DND-41 (cell line): ENCODE data around the gene DEGS1.

ENCODE experiments used
- ATAC-seq: fragments of 200-7000 bp; cut with Tn5 transposase; 3 replicates; pipeline ENCODE4 v1.9.1; 2021; ENCODE audit warnings: low read depth; ENCODE audit not compliant: insufficient read depth
- DNase-seq: peaks from one replicate; pipeline ENCODE4 v3.0.0-alpha.2; 2020
- H2AFZ ChIP-seq: 2 replicates; pipeline ENCODE4 v1.6.0; 2012; ENCODE audit warnings: low read depth, low read length
- H3K27ac ChIP-seq: 2 replicates; pipeline ENCODE4 v1.5.1; 2012; ENCODE audit warnings: low read length, inconsistent platforms
- H3K27me3 ChIP-seq: fragments of 200-600 bp; sonication (generic); 2 replicates; pipeline ENCODE4 v1.6.0; 2012; ENCODE audit warnings: low read length, mild to moderate bottlenecking, inconsistent platforms; ENCODE audit not compliant: insufficient read depth, poor library complexity
- H3K36me3 ChIP-seq: 2 replicates; pipeline ENCODE4 v1.5.1; 2012; ENCODE audit warnings: low read length, inconsistent platforms; ENCODE audit not compliant: insufficient read depth
- H3K4me1 ChIP-seq: 2 replicates; pipeline ENCODE4 v1.5.1; 2012; ENCODE audit warnings: mild to moderate bottlenecking, low read length; ENCODE audit not compliant: insufficient read depth
- H3K4me2 ChIP-seq: 2 replicates; pipeline ENCODE4 v1.6.0; 2012; ENCODE audit warnings: mild to moderate bottlenecking, moderate library complexity, low read length, inconsistent platforms; ENCODE audit not compliant: insufficient read depth
- H3K4me3 ChIP-seq, 2 experiments: fragments of 200-600 bp in 1 of 2; shearing (Covaris generic) in 1 of 2; 2 replicates each; pipeline ENCODE4 v1.5.1; 2012 to 2016; ENCODE audit warnings: inconsistent platforms in 2 of 2, low read length in 2 of 2, mild to moderate bottlenecking in 2 of 2, low read depth in 1 of 2, moderate library complexity in 1 of 2
- H3K79me2 ChIP-seq: 2 replicates; pipeline ENCODE4 v1.6.0; 2012; ENCODE audit warnings: low read length, inconsistent platforms; ENCODE audit not compliant: insufficient read depth
- H3K9ac ChIP-seq: 2 replicates; pipeline ENCODE4 v1.6.0; 2012; ENCODE audit warnings: low read depth, mild to moderate bottlenecking, inconsistent platforms, low read length, moderate library complexity
- H3K9me3 ChIP-seq: 2 replicates; pipeline ENCODE4 v1.5.1; 2012; ENCODE audit warnings: low read length, moderate library complexity, mild to moderate bottlenecking, inconsistent platforms; ENCODE audit not compliant: insufficient read depth, severe bottlenecking
- H4K20me1 ChIP-seq: 2 replicates; pipeline ENCODE4 v1.6.0; 2012; ENCODE audit warnings: low read length; ENCODE audit not compliant: insufficient read depth
- CTCF ChIP-seq: IDR thresholded peaks from 2 replicates; pipeline ENCODE4 v1.5.1; 2012; ENCODE audit warnings: borderline replicate concordance, low read length, moderate library complexity, mild to moderate bottlenecking; ENCODE audit not compliant: poor library complexity, severe bottlenecking; ENCODE audit errors: extremely low read depth
- EZH2 ChIP-seq: IDR thresholded peaks from 3 replicates; pipeline ENCODE4 v1.6.1; 2012; ENCODE audit warnings: borderline replicate concordance, low read depth, mild to moderate bottlenecking, moderate library complexity, low read length, inconsistent platforms; ENCODE audit not compliant: severe bottlenecking

DEGS1 gene

GRCh38 chr1:224170748-224171478 is 12.1 kb upstream of the DEGS1 start:
- no peaks in the 10 kb centered on the region for H4K20me1 ChIP-seq
- no peak overlapping the region for H3K9ac ChIP-seq
- no peak overlapping the region for H3K4me2 ChIP-seq
- no peak overlapping the region for H2AFZ ChIP-seq
- no peaks in the 10 kb centered on the region for H3K9me3 ChIP-seq
- no peak overlapping the region for H3K4me3 ChIP-seq
- H3K79me2 ChIP-seq: no peaks in the 10 kb centered on the region
- H3K4me1 ChIP-seq: peaks cover 17% of the 10 kb centered on the region
- TF ChIP-seq EZH2 (no peak), CTCF (peak; percentile 46)
- no peak overlapping the region for H3K27ac ChIP-seq
- H3K36me3 ChIP-seq: no peaks in the 10 kb centered on the region
- peak; percentile 27 for DNase-seq
- H3K27me3 ChIP-seq: no peaks in the 10 kb centered on the region
- ATAC-seq: no peak

DNA sequence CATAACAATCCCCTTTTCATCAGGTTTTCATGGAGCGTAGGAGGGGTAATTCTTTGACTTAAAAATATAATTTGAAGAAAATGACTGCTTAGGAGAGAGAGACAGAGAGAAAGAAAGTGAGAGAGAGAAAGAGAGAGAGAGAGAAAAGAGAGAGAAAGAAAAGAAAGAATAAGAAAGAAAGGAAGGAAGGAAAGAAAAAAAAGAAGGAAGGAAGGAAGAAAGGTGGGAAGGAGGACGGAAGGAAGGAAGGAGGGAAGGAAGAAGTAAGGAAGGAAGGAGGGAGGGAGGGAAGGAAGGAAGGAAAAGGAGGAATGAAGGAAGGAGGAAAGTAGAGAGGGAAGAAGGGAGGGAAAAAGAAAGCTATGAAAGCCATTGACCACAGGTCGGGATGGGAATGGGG is 10.8 kb upstream of the DEGS1 start:
- H3K9me3 ChIP-seq: no peaks in the 10 kb centered on the region
- peaks cover 17% of the 10 kb centered on the region for H3K4me1 ChIP-seq
- no peak overlapping the region for H3K4me3 ChIP-seq
- TF ChIP-seq CTCF: no peak
- TF ChIP-seq EZH2: no peak
- ATAC-seq (no peak), DNase-seq (no peak)
- H4K20me1 ChIP-seq: no peaks in the 10 kb centered on the region
- no peak overlapping the region for H3K4me2 ChIP-seq
- no peaks in the 10 kb centered on the region for H3K79me2 ChIP-seq
- H3K9ac ChIP-seq: no peak overlapping the region
- H3K27ac ChIP-seq: no peak overlapping the region
- no peaks in the 10 kb centered on the region for H3K36me3 ChIP-seq
- no peaks in the 10 kb centered on the region for H3K27me3 ChIP-seq
- no peak overlapping the region for H2AFZ ChIP-seq

DNA sequence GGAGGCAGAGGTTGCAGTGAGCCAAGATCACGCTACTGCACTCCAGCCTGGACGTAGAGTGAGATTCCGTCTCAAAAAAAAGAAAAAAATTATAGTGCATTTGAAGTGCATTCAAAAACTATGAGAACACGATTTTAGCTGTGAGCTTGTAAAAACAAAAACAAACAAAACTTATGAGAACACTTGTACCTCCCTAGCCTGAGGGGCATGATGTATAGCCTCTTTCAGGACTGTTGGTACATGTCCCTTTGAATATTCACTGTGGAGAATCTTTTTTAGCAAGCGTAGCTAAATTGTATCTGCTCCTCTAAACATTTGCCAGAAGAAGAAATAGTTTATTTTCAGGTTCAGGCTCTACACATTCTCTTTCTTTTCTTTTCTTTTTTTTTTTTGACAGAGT is 9.5 kb upstream of the DEGS1 start:
- Histone ChIP-seq H3K9me3 (no peaks in the 10 kb centered on the region), H3K27ac (no peak overlapping the region), H4K20me1 (no peaks in the 10 kb centered on the region), H3K4me2 (no peak overlapping the region), H3K79me2 (no peaks in the 10 kb centered on the region), H3K9ac (no peak overlapping the region), H3K4me1 (peaks cover 16% of the 10 kb centered on the region), H3K36me3 (no peaks in the 10 kb centered on the region), H2AFZ (no peak overlapping the region), H3K4me3 (no peak overlapping the region), H3K27me3 (no peaks in the 10 kb centered on the region)
- DNase-seq (no peak), ATAC-seq (no peak)
- TF ChIP-seq CTCF: no peak
- TF ChIP-seq EZH2: no peak

DNA sequence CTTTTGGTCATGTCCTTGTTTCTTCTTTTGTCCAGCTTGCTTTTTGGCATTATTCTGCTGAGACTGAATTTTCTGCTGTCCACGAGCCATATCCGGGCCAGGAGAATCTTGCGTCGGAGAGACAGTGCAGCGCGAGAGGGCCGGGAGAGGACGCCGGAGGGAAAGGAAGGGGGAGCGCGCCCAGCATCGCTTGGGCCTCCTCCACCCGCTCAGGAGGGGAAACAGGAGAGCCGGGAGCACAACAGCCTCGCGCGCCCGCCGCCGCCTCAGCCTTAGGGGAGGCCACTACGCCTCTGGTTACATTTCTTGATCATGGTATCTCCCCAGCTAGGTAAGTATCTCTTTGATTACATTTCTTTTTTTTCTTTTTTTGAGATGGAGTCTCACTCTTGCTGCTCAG is 7.4 kb upstream of the DEGS1 start:
- DNase-seq: no peak

More for the DNA sequence above, 7.4 kb upstream of the DEGS1 start:
- Histone ChIP-seq H3K9me3 (no peaks in the 10 kb centered on the region), H4K20me1 (no peaks in the 10 kb centered on the region), H3K79me2 (no peaks in the 10 kb centered on the region), H3K4me2 (no peak overlapping the region), H3K4me3 (no peak overlapping the region), H3K4me1 (no peaks in the 10 kb centered on the region), H3K9ac (no peak overlapping the region), H3K27ac (no peak overlapping the region), H3K36me3 (no peaks in the 10 kb centered on the region), H2AFZ (no peak overlapping the region), H3K27me3 (no peaks in the 10 kb centered on the region)
- no peak; the same call in 2 of the 3 replicates for ATAC-seq
- TF ChIP-seq EZH2: no peak
- TF ChIP-seq CTCF: no peak
